NB4 (cell line): ENCODE results near the gene PRICKLE2.

ENCODE experiments used
- DNase-seq: peaks from one replicate; pipeline ENCODE4 v3.0.0; 2010; ENCODE audit warnings: low read depth
- H3K4me3 ChIP-seq: one replicate; pipeline ENCODE4 v1.5.1; 2011; ENCODE audit warnings: mild to moderate bottlenecking, low read depth, low read length, moderate library complexity
- MYC ChIP-seq: IDR thresholded peaks from 2 replicates; pipeline ENCODE4 v1.6.1; 2011; ENCODE audit warnings: low read depth, low read length
- POLR2A ChIP-seq: IDR thresholded peaks from 2 replicates; pipeline ENCODE4 v1.6.1; 2011; ENCODE audit warnings: mild to moderate bottlenecking; ENCODE audit not compliant: insufficient read length; ENCODE audit errors: extremely low read depth
- TF ChIP-seq, protein P1 (sequence below): IDR thresholded peaks from 2 replicates; pipeline ENCODE4 v1.6.1; 2011; ENCODE audit warnings: low read depth, low read length
- TF ChIP-seq, protein P2 (sequence below): IDR thresholded peaks from one replicate; pipeline ENCODE4 v1.5.1; 2012; ENCODE audit warnings: low read depth, low read length

Gene PRICKLE2

DNA sequence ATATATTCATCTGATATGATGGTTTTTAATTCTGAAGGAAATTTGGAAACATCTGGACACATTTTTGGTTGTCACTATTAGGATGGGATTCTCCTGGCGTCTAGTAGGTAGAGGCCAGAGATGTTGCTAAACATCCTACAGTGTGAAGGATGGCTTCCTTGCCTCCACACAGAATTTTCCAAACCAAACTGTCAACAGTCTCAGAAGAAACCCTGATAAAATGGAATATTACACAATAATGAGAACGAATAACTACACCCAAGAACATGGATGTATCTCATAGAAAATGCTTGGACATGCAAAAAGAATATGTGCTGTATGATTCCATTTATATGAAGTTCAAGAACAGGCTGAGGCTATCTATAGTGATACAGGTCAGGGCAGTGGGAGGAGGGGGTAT, 122.1 kb downstream of the PRICKLE2 start:
- H3K4me3 ChIP-seq: no peak overlapping the region
- TF ChIP-seq POLR2A: no peak
- TF ChIP-seq, protein P1, sequence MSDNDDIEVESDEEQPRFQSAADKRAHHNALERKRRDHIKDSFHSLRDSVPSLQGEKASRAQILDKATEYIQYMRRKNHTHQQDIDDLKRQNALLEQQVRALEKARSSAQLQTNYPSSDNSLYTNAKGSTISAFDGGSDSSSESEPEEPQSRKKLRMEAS: no peak
- TF ChIP-seq, protein P2, sequence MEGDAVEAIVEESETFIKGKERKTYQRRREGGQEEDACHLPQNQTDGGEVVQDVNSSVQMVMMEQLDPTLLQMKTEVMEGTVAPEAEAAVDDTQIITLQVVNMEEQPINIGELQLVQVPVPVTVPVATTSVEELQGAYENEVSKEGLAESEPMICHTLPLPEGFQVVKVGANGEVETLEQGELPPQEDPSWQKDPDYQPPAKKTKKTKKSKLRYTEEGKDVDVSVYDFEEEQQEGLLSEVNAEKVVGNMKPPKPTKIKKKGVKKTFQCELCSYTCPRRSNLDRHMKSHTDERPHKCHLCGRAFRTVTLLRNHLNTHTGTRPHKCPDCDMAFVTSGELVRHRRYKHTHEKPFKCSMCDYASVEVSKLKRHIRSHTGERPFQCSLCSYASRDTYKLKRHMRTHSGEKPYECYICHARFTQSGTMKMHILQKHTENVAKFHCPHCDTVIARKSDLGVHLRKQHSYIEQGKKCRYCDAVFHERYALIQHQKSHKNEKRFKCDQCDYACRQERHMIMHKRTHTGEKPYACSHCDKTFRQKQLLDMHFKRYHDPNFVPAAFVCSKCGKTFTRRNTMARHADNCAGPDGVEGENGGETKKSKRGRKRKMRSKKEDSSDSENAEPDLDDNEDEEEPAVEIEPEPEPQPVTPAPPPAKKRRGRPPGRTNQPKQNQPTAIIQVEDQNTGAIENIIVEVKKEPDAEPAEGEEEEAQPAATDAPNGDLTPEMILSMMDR: no peak
- no peak for TF ChIP-seq MYC
- DNase-seq: no peak

DNA sequence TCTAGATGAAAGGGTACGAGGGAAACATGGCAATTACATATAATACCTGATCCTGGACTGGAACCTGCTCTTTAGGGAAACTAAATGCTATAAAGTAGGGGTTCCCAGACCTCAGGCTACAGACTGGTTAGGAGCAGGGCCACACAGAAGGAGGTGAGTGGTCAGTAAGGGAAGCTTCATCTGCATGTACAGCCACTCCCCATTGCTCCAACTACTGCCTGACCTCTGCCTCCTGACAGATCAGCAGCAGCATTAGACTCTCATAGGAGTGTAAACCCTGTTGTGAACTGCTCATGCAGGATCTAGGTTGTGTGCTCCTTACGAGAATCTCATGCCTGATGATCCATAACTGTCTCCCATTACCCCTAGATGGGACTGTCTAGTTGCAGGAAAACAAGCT, 123.1 kb downstream of the PRICKLE2 start:
- H3K4me3 ChIP-seq: no peak overlapping the region
- no peak for TF ChIP-seq MYC
- no peak for TF ChIP-seq POLR2A
- TF ChIP-seq, protein P2: no peak
- TF ChIP-seq, protein P1: no peak
- DNase-seq: no peak

DNA sequence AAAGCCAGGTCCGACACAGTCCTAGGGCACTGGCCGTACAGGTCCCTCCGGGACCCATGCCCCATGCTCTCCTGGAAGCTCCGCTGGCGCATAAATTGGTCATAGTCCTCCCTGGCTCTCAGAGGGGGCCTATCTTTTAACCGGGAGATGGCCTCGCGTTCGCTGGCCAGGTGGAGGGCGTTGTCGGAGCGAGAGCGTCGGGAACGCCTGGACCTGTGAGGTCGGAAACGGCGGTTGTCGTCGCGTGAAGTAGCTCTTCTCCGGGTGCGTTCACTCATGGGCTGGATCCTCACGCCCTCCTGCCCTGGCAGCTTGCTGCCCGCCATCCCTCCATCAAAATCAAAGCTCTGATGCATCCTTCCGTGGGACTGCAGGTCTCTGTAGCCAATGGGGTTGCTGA, 126.0 kb downstream of the PRICKLE2 start:
- TF ChIP-seq POLR2A: no peak
- TF ChIP-seq, protein P2: no peak
- TF ChIP-seq MYC: no peak
- TF ChIP-seq, protein P1: no peak

DNA sequence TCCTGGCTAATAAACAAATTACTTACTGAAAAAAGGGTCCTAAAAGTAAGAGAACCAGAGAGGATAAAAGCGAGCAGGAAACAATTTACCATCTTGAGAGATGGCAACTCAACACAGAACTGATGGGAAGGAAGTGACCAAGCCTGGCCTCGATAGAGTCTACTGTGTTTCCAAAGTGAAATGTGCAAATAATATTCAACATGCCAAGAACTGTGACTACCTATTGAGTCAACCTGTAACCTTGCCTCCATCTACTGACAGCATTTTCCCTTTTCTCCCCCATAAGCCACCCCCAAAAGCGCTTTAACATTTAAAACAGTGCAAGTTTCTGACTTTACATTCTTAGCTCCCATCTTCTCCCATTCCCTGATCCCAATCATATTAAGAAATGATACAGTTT, 126.6 kb downstream of the PRICKLE2 start:
- DNase-seq: no peak
- no peak for TF ChIP-seq POLR2A
- TF ChIP-seq, protein P1: no peak
- TF ChIP-seq MYC: no peak
- TF ChIP-seq, protein P2: no peak

More for the DNA sequence above, 126.0 kb downstream of the PRICKLE2 start:
- H3K4me3 ChIP-seq: no peak overlapping the region
- no peak for DNase-seq

DNA sequence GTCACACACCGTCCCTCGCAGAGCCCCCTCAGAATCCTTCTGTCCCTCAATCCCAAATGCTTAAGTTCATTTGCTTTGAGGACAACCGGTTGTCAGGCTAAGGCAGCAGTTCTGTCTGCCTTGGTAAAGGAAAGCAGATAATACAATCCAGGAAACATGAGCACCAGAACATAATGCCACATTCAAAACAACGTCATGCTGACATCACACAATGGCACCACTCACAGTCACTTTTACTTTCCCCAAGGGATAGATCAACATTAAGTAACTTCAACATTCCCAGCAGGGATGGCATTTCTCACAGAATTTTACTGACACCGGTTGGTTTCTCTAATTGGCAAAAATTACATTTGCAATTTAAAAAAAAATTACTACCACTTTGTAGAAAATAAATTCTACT, 127.3 kb downstream of the PRICKLE2 start:
- DNase-seq: no peak
- no peak overlapping the region for H3K4me3 ChIP-seq
- no peak for TF ChIP-seq POLR2A
- TF ChIP-seq, protein P1: no peak
- TF ChIP-seq MYC: no peak
- TF ChIP-seq, protein P2: no peak

More for the DNA sequence above, 126.6 kb downstream of the PRICKLE2 start:
- no peak overlapping the region for H3K4me3 ChIP-seq

DNA sequence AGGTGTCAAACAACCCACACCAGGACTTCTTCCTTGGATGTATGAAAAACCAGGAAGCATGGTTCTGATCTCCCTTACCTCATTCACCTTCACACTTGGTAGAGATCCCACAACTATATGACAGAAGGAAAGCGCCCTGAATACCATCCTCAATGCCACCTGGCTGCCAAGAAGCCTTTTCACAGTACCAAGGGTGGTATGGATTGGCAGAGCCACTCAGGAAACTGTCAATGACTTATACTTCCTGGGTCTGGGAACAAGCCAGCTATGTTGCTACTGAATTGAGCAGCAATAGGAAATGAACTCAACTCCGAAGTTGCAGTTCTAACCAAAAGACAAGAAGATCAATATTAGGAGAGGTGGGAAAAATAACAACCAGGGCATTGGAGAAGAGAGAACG, 129.5 kb downstream of the PRICKLE2 start:
- TF ChIP-seq, protein P2: no peak
- TF ChIP-seq POLR2A: no peak
- TF ChIP-seq, protein P1: no peak
- TF ChIP-seq MYC: no peak
- H3K4me3 ChIP-seq: no peak overlapping the region
- DNase-seq: no peak
